CD4-positive, alpha-beta T cell treated with Interleukin-6 for 4 hours (primary cell): ENCODE data around the gene DAW1.
A peak's percentile ranks its signal among the peaks of the same experiment; 100 is the strongest.
"Not testable (repeated sequence)": the region's sequence is repeated elsewhere in the genome, so short reads cannot be mapped to it uniquely, and the experiment has no call there.

Experiments used
- DNase-seq: peaks from one replicate; pipeline ENCODE4 v3.0.0-alpha.2; 2020; ENCODE audit warnings: mixed read lengths

The DAW1 gene, protein sequence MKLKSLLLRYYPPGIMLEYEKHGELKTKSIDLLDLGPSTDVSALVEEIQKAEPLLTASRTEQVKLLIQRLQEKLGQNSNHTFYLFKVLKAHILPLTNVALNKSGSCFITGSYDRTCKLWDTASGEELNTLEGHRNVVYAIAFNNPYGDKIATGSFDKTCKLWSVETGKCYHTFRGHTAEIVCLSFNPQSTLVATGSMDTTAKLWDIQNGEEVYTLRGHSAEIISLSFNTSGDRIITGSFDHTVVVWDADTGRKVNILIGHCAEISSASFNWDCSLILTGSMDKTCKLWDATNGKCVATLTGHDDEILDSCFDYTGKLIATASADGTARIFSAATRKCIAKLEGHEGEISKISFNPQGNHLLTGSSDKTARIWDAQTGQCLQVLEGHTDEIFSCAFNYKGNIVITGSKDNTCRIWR

DNA sequence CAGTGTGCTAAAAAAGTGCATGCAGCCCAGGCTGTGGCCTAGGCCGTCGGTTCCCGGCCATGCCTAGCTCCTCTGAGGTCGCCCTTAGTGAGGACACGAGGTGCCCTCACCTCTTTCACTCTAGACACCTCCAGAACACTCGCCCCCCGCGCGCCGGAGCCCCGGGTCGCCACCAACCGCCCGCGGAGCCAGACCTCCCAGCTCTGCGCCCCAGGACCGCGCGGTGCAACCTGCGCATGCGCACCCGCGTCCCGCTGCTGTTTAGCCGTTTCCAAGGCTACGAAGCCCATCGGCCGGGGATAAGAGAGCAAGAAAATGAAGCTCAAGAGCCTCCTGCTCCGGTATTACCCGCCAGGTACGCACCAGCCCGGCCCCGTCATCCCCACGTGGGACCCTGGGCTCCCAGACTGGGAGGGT, at the start of gene DAW1:
Gene DAW1, plus strand, starts transcription at position 257 of the 417 bp plus-strand sequence. Its CDS starts 59 bp downstream, at position 316.
- DNase-seq = peak; percentile 53

DNA sequence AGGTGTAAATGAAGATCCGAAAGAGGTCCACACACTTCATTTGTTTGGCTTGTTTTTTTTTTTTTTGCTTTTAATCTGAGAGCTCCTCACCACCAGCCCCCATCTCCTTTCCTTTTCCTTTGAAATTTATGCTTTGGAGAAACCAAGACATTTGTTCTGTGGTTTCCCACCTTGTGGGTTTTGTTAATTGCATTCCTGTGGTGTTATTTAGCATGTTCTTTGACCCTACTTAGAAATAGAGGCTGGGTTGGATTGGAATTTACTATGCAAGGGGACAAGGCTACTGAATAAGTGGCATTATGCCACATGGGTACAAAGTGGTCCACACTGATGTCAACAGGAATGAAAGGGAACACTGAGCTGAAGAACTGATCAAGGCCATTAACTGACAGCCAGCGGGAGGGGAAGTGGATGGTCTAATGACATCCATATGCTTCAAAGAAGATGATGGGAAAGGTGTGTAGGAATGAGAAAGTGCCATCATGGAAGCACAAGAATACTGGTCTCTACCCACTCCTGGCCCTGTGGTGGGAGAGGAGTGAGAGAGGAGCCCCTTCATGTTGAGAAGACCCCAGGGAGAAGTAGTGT, 48.9 kb upstream of the DAW1 start:
- no peak for DNase-seq

DNA sequence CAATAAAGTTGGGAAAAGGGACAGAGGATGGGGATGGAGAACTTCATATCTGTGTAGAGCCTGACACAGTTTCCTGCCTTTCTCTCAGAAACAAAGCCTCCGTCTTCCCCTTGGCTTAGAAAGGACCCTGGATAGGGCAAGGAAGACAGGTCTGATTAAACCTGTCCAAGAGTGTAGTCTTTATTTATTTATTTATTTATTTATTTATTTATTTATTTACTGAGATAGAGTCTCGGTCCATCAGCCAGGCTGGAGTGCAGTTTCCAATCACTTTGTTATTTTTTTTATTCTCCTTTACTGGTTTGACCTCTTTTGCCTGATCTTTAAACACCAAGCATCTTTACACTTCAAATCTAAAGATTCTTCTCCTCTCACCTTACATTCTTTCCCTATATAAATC, 47.5 kb upstream of the DAW1 start:
- no peak for DNase-seq

DNA sequence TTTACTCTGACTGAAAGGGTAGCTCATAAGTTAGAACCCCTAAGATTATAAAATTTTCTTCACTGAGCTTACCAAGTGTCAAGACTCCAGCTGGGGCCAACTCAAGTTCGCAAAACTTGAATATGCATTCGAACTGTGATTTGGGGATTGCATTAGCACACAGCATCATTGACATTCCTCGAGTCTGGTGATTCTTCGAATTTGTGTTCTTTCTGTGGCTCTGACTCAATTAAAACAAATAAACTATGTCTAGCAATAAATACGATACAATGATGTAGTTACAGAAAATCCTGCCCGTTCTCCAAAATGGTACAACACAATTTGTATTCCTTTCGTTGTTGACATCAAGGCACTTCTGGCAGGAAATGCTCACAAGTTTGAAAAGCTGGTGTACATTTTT, 46.7 kb upstream of the DAW1 start:
- no peak for DNase-seq

DNA sequence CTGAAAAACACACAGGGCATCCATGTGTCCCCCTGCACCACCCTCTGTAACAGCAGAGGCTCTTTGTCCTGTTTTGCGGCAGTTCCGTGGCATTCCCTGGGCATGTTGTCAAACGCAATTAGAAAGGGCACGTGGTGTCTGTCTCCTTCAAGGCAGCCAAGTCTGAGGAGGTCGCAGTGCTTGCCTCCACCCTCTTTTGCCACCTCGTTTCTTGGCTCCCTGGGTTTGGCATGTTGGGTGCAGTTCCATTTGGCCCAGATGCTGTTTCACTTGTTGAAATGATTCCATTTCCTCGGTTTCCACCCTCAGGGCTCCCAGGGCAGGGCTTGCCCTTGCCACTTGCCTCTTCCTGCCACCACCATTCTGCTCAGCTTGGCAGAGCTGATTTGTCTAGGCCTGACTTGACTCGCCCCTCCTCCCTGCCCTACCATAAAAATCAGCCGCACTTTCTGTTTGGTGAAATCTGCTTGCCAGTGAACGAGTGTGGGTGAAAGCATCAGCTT, 45.4 kb upstream of the DAW1 start:
- DNase-seq = peak; percentile 42

DNA sequence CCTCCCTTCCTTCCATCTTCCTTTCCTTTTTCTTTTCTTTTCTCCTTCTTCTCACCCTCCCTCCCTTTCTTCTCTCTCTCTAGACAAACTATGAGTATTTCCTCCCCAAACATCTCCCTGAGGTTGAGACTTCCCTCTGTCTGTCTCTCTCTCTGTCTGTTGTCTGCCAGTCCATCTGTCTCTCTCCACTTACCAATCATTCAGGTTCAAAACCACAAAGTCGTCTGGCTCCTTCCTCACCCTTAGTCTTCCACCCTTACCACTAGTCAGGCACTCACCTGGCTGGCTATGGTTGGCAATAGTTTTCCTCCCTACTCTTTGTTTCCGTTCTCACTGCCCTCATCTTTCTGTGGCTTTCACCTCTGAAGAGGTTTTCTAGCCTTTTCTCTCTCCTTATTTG, 44.9 kb upstream of the DAW1 start:
- DNase-seq = peak; percentile 16

DNA sequence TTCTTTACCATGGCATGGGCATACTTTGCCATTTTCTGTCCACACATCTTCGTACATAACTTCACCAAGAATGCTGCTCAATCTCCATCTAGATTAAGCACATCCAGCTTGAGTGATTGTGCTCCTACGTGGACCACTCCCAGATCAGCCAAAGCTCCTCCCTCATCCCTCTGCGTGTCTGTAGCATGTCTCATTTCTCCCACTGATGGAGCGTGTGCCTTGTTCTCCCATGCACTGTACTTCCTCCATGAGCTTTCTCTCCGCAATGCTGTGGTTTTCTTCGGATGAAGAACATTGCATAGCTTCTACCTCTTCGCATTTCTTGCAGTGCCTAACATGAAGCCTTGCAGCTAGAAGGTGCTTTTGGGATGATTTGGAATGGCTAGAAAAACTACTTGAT, 44.3 kb upstream of the DAW1 start:
- DNase-seq = no peak

DNA sequence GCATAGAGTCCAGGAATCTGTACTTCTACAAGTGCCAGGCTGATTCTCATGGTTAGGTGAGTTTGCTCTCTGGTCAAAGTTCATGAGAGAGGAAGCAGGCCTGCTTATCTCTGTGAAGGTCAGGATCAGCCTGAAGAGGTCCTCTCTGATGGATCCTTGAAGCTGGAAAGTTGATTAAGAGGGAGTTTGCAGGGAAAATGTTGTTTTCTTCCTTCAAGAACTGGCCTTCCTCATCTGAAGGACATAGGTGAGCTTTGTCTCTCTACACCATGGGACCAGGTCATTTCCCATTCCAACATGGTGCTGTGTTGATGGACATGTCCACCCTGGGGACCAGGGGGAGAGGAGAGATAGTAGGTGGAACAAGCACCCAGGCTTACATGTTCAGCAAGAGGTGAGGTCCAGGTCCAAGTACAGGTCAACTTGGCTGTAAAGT, 42.9 kb upstream of the DAW1 start:
- DNase-seq = no peak

DNA sequence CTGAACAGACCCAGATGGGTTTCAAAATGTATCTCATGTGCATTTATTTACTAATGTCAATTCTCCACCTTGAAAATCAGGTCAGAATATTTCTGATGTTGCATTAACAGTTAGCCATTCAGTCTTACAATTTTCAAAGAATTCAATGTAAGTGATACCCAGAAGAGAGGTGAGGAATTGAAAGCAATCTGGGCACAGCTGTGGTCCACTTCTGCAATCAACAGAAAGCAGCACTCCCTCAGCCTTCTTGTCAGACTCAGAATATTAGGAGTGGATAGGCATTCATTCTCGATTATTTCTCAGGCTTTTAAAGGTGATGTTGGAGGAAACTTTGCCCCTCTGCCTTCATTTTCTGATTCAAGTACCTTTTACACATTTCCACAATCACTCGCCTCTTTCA, 42.1 kb upstream of the DAW1 start:
- DNase-seq = no peak

DNA sequence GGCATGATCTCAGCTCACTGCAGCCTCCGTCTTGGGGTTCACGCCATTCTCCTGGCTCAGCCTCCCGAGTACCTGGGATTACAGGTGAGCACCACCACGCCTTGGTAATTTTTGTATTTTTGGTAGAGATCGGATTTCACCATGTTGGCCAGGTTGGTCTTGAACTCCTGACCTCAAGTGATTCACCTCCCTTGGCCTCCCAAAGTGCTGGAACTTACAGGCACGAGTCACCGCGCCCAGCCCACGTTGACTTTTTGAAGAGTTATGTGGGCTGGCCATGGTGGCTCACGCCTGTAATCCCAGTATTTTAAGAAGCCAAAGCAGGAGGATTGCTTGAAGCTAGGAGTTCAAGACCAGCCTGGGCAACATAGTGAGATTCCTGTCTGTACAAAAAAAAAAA, 37.0 kb upstream of the DAW1 start:
- DNase-seq = no peak

DNA sequence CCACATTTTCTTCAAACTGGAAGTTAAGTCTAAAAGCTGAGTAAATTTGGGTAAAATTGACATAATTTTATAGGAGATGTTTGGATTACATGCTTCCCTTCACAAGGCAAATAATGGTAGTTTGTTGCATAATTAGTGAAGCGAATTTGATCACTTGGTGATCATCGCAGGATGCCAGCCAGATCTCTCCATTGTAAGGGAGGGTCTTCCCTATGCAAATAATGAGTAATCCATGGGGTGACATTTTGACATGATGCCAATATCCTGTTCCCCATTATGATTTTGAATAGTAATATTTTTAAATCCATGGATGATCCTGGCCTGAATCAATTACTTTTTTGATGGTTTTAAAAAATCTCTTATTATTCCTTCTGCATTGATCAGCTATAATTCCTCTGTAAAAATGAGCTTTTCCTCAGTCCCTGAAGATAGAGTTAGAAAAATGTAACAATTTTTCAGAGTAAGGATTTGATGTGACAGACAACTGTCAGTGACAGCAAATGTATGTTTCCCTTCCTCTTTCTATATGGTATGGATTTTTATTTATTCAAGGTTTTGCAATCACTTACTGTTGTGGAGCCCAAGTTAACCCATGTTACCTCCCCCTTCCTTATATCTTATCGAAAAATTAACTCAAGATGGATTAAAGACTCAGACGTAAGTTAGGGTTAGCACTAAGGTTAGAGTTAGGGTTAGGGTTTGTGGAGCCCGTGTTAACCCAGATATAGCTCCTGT, 36.3 kb upstream of the DAW1 start:
- DNase-seq = no peak

DNA sequence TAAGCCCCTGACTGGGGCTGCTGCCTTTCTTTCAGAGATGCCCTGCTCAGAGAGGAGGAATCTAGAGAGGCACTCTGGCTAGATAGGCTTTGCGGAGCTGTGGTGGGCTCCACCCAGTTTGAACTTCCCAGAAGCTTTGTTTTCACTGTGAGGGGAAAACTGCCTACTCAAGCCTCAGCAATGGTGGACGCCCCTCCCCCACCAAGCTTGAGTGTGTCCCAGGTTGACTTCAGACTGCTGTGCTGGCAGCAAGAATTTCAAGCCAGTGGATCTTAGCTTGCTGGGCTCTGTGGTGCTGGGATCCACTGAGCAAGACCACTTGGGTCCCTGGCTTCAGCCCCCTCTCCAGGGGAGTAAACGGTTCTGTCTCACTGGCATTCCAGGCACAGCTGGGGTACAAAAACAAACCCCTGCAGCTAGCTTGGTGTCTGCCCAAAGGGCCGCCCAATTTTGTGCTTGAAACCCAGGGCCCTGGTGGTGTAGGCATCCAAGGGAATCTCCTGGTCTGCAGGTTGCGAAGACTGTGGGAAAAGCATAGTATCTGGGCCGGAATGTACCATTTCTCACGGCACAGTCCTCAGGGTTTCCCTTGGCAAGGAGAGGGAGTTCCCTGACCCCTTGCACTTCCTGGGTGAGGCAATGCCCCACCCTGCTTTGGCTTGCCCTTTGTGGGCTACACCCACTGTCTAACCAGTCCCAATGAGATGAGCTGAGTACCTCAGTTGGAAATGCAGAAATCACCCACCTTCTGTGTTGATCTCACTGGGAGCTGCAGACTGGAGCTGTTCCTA, 31.9 kb upstream of the DAW1 start:
- not testable (repeated sequence) for DNase-seq

DNA sequence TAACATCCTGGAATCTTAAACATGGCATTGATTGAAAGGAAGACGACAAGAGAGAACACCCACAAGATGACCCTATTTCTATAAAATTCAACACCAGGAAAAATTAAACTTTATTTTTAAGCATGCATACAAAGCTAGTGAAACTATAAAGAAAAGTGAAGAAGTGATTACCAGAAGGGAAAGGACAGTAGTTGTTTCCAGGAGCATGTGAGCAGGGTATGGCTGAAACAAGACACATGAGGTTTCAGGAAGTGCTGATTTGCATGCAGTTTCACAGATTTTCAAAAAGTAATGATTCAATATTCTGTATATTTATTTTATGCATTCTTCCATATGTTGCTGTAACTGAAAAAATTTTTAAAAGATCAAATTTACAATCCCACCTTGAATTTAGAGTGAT, 24.6 kb upstream of the DAW1 start:
- DNase-seq = no peak

DNA sequence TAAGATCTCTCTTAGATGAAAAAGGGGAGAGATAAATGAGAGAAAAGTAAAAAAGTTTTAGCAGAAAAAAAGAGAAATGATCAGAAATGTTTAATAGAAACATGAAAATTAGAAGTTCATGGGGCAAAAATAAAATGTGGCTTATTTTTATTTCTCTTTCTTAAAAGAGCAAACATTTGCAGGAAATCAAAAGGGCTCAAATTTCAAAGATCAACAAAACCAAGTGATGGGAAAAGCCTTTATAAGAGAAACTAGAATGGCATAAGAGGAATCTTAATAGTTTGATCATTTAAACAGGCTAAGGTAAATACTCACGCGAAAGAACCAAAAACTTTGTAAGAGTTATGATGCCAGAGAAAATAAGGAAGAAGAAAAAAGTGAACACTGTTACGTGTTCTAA, 23.3 kb upstream of the DAW1 start:
- no peak for DNase-seq

DNA sequence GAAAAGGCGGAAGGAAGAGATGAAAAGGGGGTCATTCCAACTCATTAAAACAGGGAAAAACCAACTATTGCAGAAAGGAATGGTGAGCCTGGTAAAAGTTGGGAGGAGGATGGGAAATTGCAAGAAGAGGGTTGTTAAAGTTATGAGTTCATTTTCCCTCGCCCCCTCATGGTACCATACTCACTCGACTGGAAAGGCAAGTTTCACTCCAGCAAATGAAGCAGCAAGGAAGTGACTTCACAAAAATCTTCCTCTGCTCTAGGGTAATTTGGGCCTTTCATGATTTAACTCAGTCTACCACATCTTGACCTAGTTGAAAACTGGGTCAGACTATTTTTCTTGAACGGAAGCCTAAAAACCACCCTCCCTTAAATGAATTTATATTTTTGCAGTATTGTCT, 22.8 kb upstream of the DAW1 start:
- peak; percentile 16 for DNase-seq

DNA sequence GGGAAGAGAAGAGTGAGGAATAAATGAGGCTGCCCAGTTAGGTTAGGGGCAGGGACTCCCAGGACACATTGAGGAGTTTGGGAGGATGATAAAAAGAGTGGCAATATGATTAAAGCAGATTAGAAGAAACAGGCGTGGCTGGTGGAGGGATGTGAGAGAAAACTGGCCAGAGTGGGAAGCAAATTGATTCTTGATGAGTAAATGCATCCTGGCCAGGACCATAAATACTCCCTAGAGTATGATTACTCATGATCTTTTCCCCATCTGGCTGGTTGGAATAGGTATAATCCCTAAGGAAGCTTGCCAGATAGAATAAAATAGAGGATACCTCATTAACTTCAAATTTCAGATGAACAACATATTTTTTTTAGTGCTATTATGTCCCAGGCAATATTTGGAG, 21.5 kb upstream of the DAW1 start:
- DNase-seq = no peak

DNA sequence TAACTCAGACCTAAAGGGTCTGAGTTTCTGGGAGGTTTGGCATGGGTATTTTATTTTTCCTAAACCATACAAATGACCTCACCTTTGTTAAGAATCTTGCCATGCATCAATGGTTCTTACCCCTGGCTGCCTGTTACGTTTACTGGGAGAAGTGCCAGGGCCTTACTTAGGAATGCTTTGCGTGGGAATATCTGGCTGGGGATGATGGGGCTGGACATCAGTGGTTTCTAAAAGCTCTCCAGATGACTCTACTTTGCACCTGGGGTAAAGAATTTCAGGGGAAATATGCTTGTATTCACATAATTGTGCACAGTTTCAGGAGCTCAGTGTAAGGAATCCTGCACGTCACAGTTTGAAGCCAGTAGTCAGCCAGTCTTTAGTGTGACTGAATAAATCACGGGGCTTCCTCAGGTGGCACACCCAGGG, 18.2 kb upstream of the DAW1 start:
- no peak for DNase-seq

DNA sequence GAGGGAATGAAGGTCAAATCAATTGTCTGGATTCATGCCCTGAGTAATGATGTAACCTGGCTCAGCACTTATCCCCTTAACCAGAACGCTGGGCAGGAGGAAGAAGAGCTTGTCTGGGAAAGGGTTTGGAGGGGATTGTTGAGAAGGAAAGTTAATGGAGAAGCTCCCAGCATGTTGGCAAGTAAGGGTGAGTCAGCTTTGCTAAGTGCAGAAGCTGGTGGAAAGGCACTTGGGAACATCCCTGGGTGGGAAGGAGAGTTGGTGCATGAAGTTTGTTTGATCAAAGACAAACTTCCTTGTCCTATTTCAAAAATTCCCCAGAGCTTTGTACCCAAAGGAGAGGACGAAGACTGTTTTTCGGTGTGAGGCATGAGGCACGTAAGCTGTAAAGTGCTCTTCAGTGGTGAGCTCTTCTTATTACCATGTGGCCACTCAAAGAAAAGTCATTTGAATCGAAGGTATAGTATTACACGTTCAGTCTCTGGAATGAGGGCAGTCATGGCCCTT, 17.6 kb upstream of the DAW1 start:
- DNase-seq = no peak

DNA sequence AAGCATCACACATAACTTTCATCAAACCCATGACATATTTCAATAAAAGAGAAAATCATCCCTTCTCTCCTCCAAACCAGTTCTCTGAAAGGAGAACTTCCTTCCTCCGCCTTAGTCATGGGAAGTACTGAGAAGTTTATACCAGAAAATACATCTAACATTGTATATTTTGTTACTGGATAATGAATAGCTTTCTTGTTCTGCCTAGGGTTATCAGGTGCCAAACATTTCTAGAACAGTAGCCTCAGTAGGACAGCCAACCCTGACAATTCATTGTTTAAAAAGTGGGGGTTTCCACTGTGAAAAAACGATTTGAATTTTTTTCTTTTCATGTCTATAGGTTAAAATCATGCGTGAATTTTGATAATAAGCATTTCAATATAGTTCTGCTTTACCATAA, 16.0 kb upstream of the DAW1 start:
- no peak for DNase-seq

DNA sequence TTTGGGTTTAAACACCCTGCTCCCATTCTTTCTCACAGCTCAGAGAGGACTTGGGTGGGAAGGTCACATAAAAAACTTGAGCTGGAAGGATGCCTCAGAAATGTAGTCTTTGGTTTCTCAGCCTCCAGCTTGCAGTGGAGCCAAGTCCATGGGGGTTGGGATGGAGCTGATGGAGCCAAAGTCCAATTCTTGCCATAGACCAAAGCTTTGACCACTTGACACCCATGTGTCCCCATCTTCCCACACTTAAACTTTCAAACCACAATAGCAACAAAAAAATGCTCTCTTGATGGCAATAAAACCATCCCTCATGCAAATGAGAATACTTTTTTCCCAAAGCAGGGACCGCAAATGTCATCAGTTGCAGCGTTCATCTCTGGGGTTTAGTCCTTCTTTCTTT, 14.7 kb upstream of the DAW1 start:
- DNase-seq = no peak

DNA sequence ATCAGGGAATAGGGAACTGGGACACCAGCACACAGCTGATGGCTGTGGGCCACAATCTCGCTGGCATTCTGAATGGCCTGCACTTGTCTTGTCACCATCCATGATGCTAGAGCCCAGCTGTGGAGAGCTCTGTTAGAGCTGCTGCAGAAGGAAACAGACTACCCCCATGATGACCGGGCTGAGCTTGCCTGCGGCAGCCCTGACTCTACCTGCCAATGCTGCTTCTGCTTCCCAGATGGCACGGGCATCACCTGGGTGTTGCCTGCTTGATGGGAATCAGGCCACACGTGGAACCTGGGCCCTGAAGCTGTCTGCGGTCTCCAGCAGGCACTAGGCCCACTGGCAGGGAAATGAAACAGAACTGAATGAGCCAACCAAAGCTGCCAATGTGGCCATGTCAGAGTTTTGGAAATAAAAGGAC, 11.2 kb upstream of the DAW1 start:
- no peak for DNase-seq

DNA sequence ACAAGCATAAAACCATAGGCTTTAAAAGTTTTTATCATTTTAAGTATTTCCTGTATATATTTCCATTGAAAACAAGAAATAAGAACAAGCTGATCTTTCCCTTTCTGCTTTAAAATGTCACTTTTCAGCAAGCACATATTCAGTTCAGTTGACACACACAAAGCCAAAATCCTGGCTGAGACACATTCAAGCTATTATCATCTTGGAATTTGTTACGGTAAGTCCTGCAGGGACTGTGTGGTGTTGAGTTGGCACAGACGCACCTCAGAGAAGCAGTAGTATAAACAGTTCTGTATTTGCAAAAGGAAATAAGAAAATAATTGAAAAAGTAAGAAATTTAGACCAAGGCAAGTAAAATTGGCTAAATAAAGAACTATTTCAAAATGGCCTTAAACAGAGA, 10.4 kb upstream of the DAW1 start:
- no peak for DNase-seq
